Osteocyte (in vitro differentiated cells): Measurements from ENCODE around the gene AP1AR. TPM values are rescaled to one million over a fixed set of nuclear protein-coding genes. Genes with fewer than 3 reads are reported as not detected.

Source experiments
- DNase-seq: peaks from one replicate; pipeline ENCODE4 v3.0.0; 2021; ENCODE audit warnings: mixed read lengths; ENCODE audit not compliant: unreplicated experiment; ENCODE audit errors: extremely low spot score
- H3K27ac Mint-ChIP-seq: one replicate; pipeline ENCODE4 v1.8.0; 2021; ENCODE audit warnings: mild to moderate bottlenecking, mixed read lengths; ENCODE audit not compliant: unreplicated experiment
- H3K27me3 Mint-ChIP-seq: one replicate; pipeline ENCODE4 v1.8.0; 2021; ENCODE audit warnings: mixed read lengths; ENCODE audit not compliant: unreplicated experiment
- H3K36me3 Mint-ChIP-seq: one replicate; pipeline ENCODE4 v1.8.0; 2021; ENCODE audit warnings: mixed read lengths; ENCODE audit not compliant: unreplicated experiment
- H3K4me1 Mint-ChIP-seq: one replicate; pipeline ENCODE4 v1.8.0; 2021; ENCODE audit warnings: mixed read lengths; ENCODE audit not compliant: unreplicated experiment
- H3K4me3 Mint-ChIP-seq: one replicate; pipeline ENCODE4 v1.8.0; 2021; ENCODE audit warnings: mild to moderate bottlenecking, moderate library complexity, mixed read lengths; ENCODE audit not compliant: unreplicated experiment
- H3K9me3 Mint-ChIP-seq: one replicate; pipeline ENCODE4 v1.8.0; 2021; ENCODE audit warnings: mixed read lengths; ENCODE audit not compliant: unreplicated experiment
- CTCF ChIP-seq: fragments of 200-600 bp; sonication (generic); IDR thresholded peaks from 2 replicates; pipeline ENCODE4 v1.5.0; 2021; ENCODE audit warnings: antibody characterized with exemption, mild to moderate bottlenecking, moderate library complexity
- total RNA-seq: library from RNA; stranded (reverse); gene quantifications from 2 replicates; pipeline ENCODE4 v1.2.1, GENCODE V29; 2021

The AP1AR gene
- total RNA-seq, 1 donor from 2014 or later = 13.4 TPM

- H3K27ac Mint-ChIP-seq = no peak overlapping the region
- H3K4me1 Mint-ChIP-seq = peaks cover 8% of the 10 kb centered on the region
- H3K27me3 Mint-ChIP-seq = no peaks in the 10 kb centered on the region
- no peaks in the 10 kb centered on the region for H3K36me3 Mint-ChIP-seq
- H3K4me3 Mint-ChIP-seq = no peak overlapping the region
- no peaks in the 10 kb centered on the region for H3K9me3 Mint-ChIP-seq
- DNase-seq = no peak
- TF ChIP-seq CTCF = no peak
These were observed 58.0 kb downstream of the AP1AR start for GRCh38 chr4:112289407-112290253.

GRCh38 chr4:112290341-112290740 is 58.8 kb downstream of the AP1AR start:
- H3K4me3 Mint-ChIP-seq = no peak overlapping the region
- H3K9me3 Mint-ChIP-seq = no peaks in the 10 kb centered on the region
- H3K27ac Mint-ChIP-seq = no peak overlapping the region
- H3K27me3 Mint-ChIP-seq = no peaks in the 10 kb centered on the region
- TF ChIP-seq CTCF = no peak
- H3K4me1 Mint-ChIP-seq = peaks cover 3% of the 10 kb centered on the region
- no peak for DNase-seq
- H3K36me3 Mint-ChIP-seq = no peaks in the 10 kb centered on the region

GRCh38 chr4:112296949-112297880 is 65.6 kb downstream of the AP1AR start, which contains the start of gene ALPK1:
TSS of gene ALPK1 (plus strand) at chr4:112297369.
- peaks cover 8% of the 10 kb centered on the region for H3K27me3 Mint-ChIP-seq
- peak within 1 kb of the TSS; percentile 74 for H3K4me3 Mint-ChIP-seq
- H3K27ac Mint-ChIP-seq = peak within 1 kb of the TSS; percentile 89
- no peak for TF ChIP-seq CTCF
- no peak for DNase-seq
- peaks cover 15% of the 10 kb centered on the region for H3K4me1 Mint-ChIP-seq
- no peaks in the 10 kb centered on the region for H3K9me3 Mint-ChIP-seq
- H3K36me3 Mint-ChIP-seq = no peaks in the 10 kb centered on the region

DNA sequence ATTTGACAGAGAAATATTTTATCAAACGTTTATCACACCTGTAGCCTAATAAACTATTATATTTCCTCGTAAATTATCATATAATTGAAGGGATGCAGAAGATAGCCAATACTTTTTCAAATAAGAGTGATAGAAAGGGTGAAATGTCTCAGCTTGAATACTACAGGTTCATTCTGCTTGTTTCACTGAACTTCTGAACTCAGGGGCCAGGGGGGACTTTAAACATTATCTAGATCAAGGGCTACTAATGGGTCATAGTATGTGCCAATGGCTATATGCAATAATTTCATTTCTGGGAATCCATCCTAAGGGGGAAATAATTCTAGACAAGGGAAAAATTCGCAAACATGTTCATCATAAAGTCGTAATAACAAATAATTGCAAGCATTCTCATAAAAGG is 68.1 kb downstream of the AP1AR start:
- Mint-ChIP-seq H3K36me3 (no peaks in the 10 kb centered on the region), H3K4me3 (no peak overlapping the region), H3K27me3 (peaks cover 8% of the 10 kb centered on the region), H3K27ac (no peak overlapping the region), H3K9me3 (no peaks in the 10 kb centered on the region), H3K4me1 (peaks cover 15% of the 10 kb centered on the region)
- no peak for DNase-seq
- TF ChIP-seq CTCF = no peak
